SK-N-SH (cell line): ENCODE results near the gene AMIGO1. TPM values are rescaled to one million over a fixed set of nuclear protein-coding genes. Genes with fewer than 3 reads are reported as not detected.

Source experiments
- CTCF ChIA-PET: fragments of 300-600, 350-600 bp; formaldehyde crosslinking; extraction: SDS; loops from one replicate; lab custom pipeline; 2021; lab: Yijun Ruan, JAX
- POLR2A ChIA-PET: fragments of 350-600 bp; sonication (Branson Sonifier 250); formaldehyde crosslinking; extraction: SDS; loops from one replicate; lab custom pipeline; 2020; ENCODE audit warnings: antibody characterized with exemption, inconsistent platforms; lab: Yijun Ruan, JAX
- DNase-seq: peaks from one replicate; pipeline ENCODE4 v3.0.0; 2012
- H2AFZ ChIP-seq: fragments of 200-600 bp; sonication (generic); 2 replicates; pipeline ENCODE4 v1.8.1; 2016; ENCODE audit warnings: antibody characterized with exemption, mild to moderate bottlenecking, low read depth
- H3F3A ChIP-seq: fragments of 200-600 bp; sonication (generic); replicated peaks from 2 replicates; pipeline ENCODE3; 2016; ENCODE audit warnings: antibody characterized with exemption, mild to moderate bottlenecking; ENCODE audit not compliant: insufficient read depth
- H3K27ac ChIP-seq, 2 experiments: fragments of 200-500 bp in 1 of 2; fragments of 200-600 bp in 1 of 2; sonication (Bioruptor generic) in 1 of 2; sonication (generic), shearing (Covaris generic) in 1 of 2; 2 replicates each; pipeline versions ENCODE4 v1.5.1 to v1.6.1; 2014 to 2016; ENCODE audit warnings: low read depth in 2 of 2, inconsistent platforms in 1 of 2, low read length in 1 of 2, mild to moderate bottlenecking in 1 of 2, mixed read lengths in 1 of 2
- H3K27me3 ChIP-seq: fragments of 200-600 bp; sonication (generic), shearing (Covaris generic); 2 replicates; pipeline ENCODE4 v1.6.1; 2016; ENCODE audit warnings: mixed run types; ENCODE audit not compliant: insufficient read depth
- H3K36me3 ChIP-seq, 2 experiments: fragments of 200-500 bp in 1 of 2; fragments of 200-600 bp in 1 of 2; sonication (Bioruptor generic) in 1 of 2; sonication (generic) in 1 of 2; replicated peaks in 1 of 2; 2 replicates each; pipeline versions ENCODE3 to v1.5.1; 2014 to 2016; ENCODE audit warnings: low read length in 1 of 2, mild to moderate bottlenecking in 1 of 2; ENCODE audit not compliant: insufficient read depth in 2 of 2, control insufficient read depth in 1 of 2
- H3K4me1 ChIP-seq, 2 experiments: fragments of 200-500 bp in 1 of 2; fragments of 200-600 bp in 1 of 2; sonication (Bioruptor generic) in 1 of 2; sonication (generic), shearing (Covaris generic) in 1 of 2; 2 replicates each; pipeline versions ENCODE4 v1.5.1 to v1.6.1; 2014 to 2016; ENCODE audit warnings: low read depth in 1 of 2, low read length in 1 of 2, mixed run types in 1 of 2; ENCODE audit not compliant: insufficient read depth in 2 of 2, control insufficient read depth in 1 of 2
- H3K4me2 ChIP-seq: fragments of 200-600 bp; sonication (generic), shearing (Covaris generic); 2 replicates; pipeline ENCODE4 v1.6.1; 2017; ENCODE audit warnings: mixed run types
- H3K4me3 ChIP-seq, 2 experiments: fragments of 200-500 bp in 1 of 2; fragments of 200-600 bp in 1 of 2; sonication (Bioruptor generic) in 1 of 2; sonication (generic), shearing (Covaris generic) in 1 of 2; 2 replicates each; pipeline versions ENCODE4 v1.5.1 to v1.8.1; 2014 to 2016; ENCODE audit warnings: low read depth in 2 of 2, inconsistent platforms in 1 of 2, low read length in 1 of 2, mild to moderate bottlenecking in 1 of 2, mixed read lengths in 1 of 2, moderate library complexity in 1 of 2
- H3K79me2 ChIP-seq: fragments of 200-600 bp; sonication (generic); 2 replicates; pipeline ENCODE4 v1.8.1; 2017; ENCODE audit warnings: mild to moderate bottlenecking; ENCODE audit not compliant: insufficient read depth
- H3K9ac ChIP-seq: fragments of 200-600 bp; sonication (generic); 2 replicates; pipeline ENCODE4 v1.6.1; 2017; ENCODE audit warnings: mixed run types
- H3K9me2 ChIP-seq: fragments of 200-600 bp; sonication (generic); 2 replicates; pipeline ENCODE4 v1.6.1; 2017; ENCODE audit warnings: mixed run types
- H3K9me3 ChIP-seq: fragments of 200-600 bp; sonication (generic); 2 replicates; pipeline ENCODE4 v1.6.1; 2017; ENCODE audit warnings: mixed run types, mild to moderate bottlenecking, moderate library complexity
- H4K20me1 ChIP-seq: fragments of 200-600 bp; sonication (generic); 2 replicates; pipeline ENCODE4 v1.6.1; 2017; ENCODE audit warnings: mild to moderate bottlenecking, mixed run types; ENCODE audit not compliant: insufficient read depth
- CHD2 ChIP-seq: fragments of 150-350 bp; IDR thresholded peaks from 2 replicates; pipeline ENCODE4 v1.6.1; 2018; ENCODE audit warnings: low read length; ENCODE audit not compliant: partially characterized antibody
- EZH2phosphoT487 ChIP-seq: fragments of 200-600 bp; sonication (generic); IDR thresholded peaks from 2 replicates; pipeline ENCODE4 v1.6.1; 2017; ENCODE audit warnings: low read depth, mixed run types, mild to moderate bottlenecking, antibody characterized with exemption, moderate library complexity, borderline replicate concordance
- FOXM1 ChIP-seq: IDR thresholded peaks from 2 replicates; pipeline ENCODE4 v1.4.0; 2012; ENCODE audit warnings: low read depth, mild to moderate bottlenecking
- GABPA ChIP-seq: IDR thresholded peaks from 2 replicates; pipeline ENCODE4 v1.4.0; 2012; ENCODE audit warnings: low read depth, mild to moderate bottlenecking
- JUND ChIP-seq: IDR thresholded peaks from 2 replicates; pipeline ENCODE4 v1.4.0; 2012
- MXI1 ChIP-seq: IDR thresholded peaks from 2 replicates; pipeline ENCODE4 v1.6.1; 2012; ENCODE audit warnings: mild to moderate bottlenecking, low read depth, low read length, improper control_type of control experiment
- RXRA ChIP-seq: IDR thresholded peaks from 2 replicates; pipeline ENCODE4 v1.4.0; 2012; ENCODE audit warnings: low read depth, mild to moderate bottlenecking, borderline replicate concordance
- TCF12 ChIP-seq: IDR thresholded peaks from 2 replicates; pipeline ENCODE4 v1.4.0; 2012
- TEAD4 ChIP-seq: IDR thresholded peaks from 2 replicates; pipeline ENCODE4 v1.4.0; 2012; ENCODE audit warnings: mild to moderate bottlenecking, borderline replicate concordance; ENCODE audit not compliant: insufficient read depth
- WGBS: methylation state at CpG from one replicate; pipeline ENCODE4 v1.1.6; 2017; ENCODE audit warnings: low lambda C conversion rate; 5-methylcytosine and 5-hydroxymethylcytosine counted together
- polyA plus RNA-seq, 3 experiments: library from polyadenylated mRNA; depleted of rRNA; stranded (reverse); fragments of >200 nt; gene quantifications; 2 replicates each; pipeline ENCODE4 v1.2.3, GENCODE V29; 2012
- TF ChIP-seq, protein P1 (sequence below): IDR thresholded peaks from 2 replicates; pipeline ENCODE4 v1.4.0; 2012; ENCODE audit warnings: low read depth, borderline replicate concordance
- TF ChIP-seq, protein P2 (sequence below): fragments of 200-600 bp; sonication (generic); IDR thresholded peaks from 2 replicates; pipeline ENCODE4 v1.6.1; 2017; ENCODE audit warnings: antibody characterized with exemption, mild to moderate bottlenecking, moderate library complexity
- TF ChIP-seq, protein P3 (sequence below): IDR thresholded peaks from 2 replicates; pipeline ENCODE4 v1.6.1; 2012; ENCODE audit warnings: mild to moderate bottlenecking, low read depth, low read length, moderate library complexity
- TF ChIP-seq, protein P4 (sequence below): fragments of 150-350 bp; IDR thresholded peaks from 2 replicates; pipeline ENCODE4 v1.6.1; 2017; ENCODE audit warnings: antibody characterized with exemption, low read length, low read depth, borderline replicate concordance
- TF ChIP-seq, protein P5 (sequence below): IDR thresholded peaks from 2 replicates; pipeline ENCODE4 v1.4.0; 2012; ENCODE audit warnings: low read depth, borderline replicate concordance

Gene AMIGO1
- polyA plus RNA-seq, 1 of the 3 experiments (the other 2 are of a cell fraction), result 0.95 TPM

DNA sequence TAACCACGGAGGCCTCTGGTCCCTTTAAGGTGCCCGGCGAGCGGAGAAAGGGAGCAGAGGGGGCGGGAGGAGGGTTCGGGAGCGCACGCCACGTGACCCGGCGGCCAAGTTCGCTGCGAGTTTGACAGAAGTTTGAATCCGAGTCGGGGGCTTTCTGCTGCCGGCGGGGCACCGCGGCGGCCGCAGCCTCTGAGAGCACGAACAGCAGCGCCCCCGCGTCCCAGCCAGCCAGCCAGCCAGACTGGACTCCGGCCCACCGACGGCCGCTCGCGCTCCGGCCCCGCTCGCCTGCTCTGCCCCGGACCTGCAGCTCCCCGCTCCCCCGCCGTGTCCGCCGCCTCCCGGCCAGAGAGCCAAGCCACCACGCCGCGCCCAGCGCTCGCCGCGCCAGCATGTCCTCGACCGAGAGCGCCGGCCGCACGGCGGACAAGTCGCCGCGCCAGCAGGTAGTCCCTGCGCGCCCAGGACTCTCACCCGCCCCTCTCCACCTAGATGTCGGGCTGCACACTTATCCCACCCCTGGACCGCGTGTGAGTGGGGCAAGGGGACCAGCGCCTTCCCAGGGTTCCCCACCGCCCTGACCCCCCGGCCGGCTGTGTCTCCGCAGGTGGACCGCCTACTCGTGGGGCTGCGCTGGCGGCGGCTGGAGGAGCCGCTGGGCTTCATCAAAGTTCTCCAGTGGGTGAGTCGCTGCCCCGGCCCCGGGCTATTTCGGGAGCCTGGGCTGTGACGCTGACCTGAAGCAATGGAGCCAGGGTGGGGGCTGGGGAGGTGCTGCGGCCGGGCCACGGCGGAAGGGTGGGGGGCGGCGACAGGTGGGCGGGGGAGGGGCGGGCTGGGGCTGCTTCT, 42.9 kb downstream of the AMIGO1 start, which contains the start of gene SYPL2:
SYPL2 (plus strand) TSS at position 95 of the 849 bp plus-strand sequence; CDS start at position 393, 298 bp downstream.
- no peaks in the 10 kb centered on the region for H3K9me3 ChIP-seq
- H3K4me3 ChIP-seq, result peak within 1 kb of the TSS; percentile 36 to 50
- CTCF ChIA-PET, result interaction anchor here (1.1 to 1.2 kb wide), 2 partner anchors 24 to 66 kb away, joined by 4 to 5 read pairs; no protein-coding TSS in a partner anchor
- H3F3A ChIP-seq, result no peaks in the 10 kb centered on the region
- no peaks in the 10 kb centered on the region for H3K79me2 ChIP-seq
- peak within 1 kb of the TSS; percentile 66; the same call in 1 of the 2 replicates for H2AFZ ChIP-seq
- WGBS, result 0% methylated on average over 10 of the region's 88 CpGs
- H3K9ac ChIP-seq, result no peak within 1 kb of the TSS
- POLR2A ChIA-PET, result no interaction called here
- no peak within 1 kb of the TSS for H3K27ac ChIP-seq
- H3K4me1 ChIP-seq, result no peaks in the 10 kb centered on the region
- TF ChIP-seq RXRA, result no peak
- TF ChIP-seq, protein P1, sequence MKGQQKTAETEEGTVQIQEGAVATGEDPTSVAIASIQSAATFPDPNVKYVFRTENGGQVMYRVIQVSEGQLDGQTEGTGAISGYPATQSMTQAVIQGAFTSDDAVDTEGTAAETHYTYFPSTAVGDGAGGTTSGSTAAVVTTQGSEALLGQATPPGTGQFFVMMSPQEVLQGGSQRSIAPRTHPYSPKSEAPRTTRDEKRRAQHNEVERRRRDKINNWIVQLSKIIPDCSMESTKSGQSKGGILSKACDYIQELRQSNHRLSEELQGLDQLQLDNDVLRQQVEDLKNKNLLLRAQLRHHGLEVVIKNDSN, result peak; percentile 82
- TF ChIP-seq, protein P2, sequence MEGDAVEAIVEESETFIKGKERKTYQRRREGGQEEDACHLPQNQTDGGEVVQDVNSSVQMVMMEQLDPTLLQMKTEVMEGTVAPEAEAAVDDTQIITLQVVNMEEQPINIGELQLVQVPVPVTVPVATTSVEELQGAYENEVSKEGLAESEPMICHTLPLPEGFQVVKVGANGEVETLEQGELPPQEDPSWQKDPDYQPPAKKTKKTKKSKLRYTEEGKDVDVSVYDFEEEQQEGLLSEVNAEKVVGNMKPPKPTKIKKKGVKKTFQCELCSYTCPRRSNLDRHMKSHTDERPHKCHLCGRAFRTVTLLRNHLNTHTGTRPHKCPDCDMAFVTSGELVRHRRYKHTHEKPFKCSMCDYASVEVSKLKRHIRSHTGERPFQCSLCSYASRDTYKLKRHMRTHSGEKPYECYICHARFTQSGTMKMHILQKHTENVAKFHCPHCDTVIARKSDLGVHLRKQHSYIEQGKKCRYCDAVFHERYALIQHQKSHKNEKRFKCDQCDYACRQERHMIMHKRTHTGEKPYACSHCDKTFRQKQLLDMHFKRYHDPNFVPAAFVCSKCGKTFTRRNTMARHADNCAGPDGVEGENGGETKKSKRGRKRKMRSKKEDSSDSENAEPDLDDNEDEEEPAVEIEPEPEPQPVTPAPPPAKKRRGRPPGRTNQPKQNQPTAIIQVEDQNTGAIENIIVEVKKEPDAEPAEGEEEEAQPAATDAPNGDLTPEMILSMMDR, result peak; percentile 10; the same call in 1 of the 2 replicates
- TF ChIP-seq JUND, result no peak
- TF ChIP-seq, protein P3, sequence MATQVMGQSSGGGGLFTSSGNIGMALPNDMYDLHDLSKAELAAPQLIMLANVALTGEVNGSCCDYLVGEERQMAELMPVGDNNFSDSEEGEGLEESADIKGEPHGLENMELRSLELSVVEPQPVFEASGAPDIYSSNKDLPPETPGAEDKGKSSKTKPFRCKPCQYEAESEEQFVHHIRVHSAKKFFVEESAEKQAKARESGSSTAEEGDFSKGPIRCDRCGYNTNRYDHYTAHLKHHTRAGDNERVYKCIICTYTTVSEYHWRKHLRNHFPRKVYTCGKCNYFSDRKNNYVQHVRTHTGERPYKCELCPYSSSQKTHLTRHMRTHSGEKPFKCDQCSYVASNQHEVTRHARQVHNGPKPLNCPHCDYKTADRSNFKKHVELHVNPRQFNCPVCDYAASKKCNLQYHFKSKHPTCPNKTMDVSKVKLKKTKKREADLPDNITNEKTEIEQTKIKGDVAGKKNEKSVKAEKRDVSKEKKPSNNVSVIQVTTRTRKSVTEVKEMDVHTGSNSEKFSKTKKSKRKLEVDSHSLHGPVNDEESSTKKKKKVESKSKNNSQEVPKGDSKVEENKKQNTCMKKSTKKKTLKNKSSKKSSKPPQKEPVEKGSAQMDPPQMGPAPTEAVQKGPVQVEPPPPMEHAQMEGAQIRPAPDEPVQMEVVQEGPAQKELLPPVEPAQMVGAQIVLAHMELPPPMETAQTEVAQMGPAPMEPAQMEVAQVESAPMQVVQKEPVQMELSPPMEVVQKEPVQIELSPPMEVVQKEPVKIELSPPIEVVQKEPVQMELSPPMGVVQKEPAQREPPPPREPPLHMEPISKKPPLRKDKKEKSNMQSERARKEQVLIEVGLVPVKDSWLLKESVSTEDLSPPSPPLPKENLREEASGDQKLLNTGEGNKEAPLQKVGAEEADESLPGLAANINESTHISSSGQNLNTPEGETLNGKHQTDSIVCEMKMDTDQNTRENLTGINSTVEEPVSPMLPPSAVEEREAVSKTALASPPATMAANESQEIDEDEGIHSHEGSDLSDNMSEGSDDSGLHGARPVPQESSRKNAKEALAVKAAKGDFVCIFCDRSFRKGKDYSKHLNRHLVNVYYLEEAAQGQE, result no peak
- TF ChIP-seq TEAD4, result no peak
- no peak for TF ChIP-seq TCF12
- peak; percentile 39; the same call in 1 of the 2 replicates for TF ChIP-seq EZH2phosphoT487
- TF ChIP-seq GABPA, result no peak
- no peak for TF ChIP-seq MXI1
- TF ChIP-seq CHD2, result no peak
- TF ChIP-seq, protein P4, sequence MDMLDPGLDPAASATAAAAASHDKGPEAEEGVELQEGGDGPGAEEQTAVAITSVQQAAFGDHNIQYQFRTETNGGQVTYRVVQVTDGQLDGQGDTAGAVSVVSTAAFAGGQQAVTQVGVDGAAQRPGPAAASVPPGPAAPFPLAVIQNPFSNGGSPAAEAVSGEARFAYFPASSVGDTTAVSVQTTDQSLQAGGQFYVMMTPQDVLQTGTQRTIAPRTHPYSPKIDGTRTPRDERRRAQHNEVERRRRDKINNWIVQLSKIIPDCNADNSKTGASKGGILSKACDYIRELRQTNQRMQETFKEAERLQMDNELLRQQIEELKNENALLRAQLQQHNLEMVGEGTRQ, result no peak
- TF ChIP-seq, protein P5, sequence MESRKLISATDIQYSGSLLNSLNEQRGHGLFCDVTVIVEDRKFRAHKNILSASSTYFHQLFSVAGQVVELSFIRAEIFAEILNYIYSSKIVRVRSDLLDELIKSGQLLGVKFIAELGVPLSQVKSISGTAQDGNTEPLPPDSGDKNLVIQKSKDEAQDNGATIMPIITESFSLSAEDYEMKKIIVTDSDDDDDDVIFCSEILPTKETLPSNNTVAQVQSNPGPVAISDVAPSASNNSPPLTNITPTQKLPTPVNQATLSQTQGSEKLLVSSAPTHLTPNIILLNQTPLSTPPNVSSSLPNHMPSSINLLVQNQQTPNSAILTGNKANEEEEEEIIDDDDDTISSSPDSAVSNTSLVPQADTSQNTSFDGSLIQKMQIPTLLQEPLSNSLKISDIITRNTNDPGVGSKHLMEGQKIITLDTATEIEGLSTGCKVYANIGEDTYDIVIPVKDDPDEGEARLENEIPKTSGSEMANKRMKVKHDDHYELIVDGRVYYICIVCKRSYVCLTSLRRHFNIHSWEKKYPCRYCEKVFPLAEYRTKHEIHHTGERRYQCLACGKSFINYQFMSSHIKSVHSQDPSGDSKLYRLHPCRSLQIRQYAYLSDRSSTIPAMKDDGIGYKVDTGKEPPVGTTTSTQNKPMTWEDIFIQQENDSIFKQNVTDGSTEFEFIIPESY, result no peak
- TF ChIP-seq FOXM1, result no peak
- no peaks in the 10 kb centered on the region for H3K36me3 ChIP-seq
- peak; percentile 79 for DNase-seq
- no peaks in the 10 kb centered on the region for H3K9me2 ChIP-seq
- peak within 1 kb of the TSS; percentile 71 for H3K4me2 ChIP-seq
- H4K20me1 ChIP-seq, result no peaks in the 10 kb centered on the region
- peaks cover 94% of the 10 kb centered on the region for H3K27me3 ChIP-seq
